Tibial artery (tissue), 4 donors: ENCODE results near the gene ARSB.

Source experiments
- DNase-seq, 2 donors: peaks; one replicate each; pipeline ENCODE4 v3.0.0-alpha.2; 2019
- H3K27ac ChIP-seq, 2 donors: fragments of 200-600 bp; sonication (generic) in 1 of 2; 1 replicate in 1 of 2; 2 replicates in 1 of 2; pipeline ENCODE4 v1.5.1; 2018 to 2019; ENCODE audit warnings: mild to moderate bottlenecking in 1 of 2
- H3K27me3 ChIP-seq, 2 donors: fragments of 200-600 bp; sonication (generic) in 1 of 2; one replicate each; pipeline versions ENCODE4 v1.5.1 to v1.6.0; 2016 to 2019
- H3K36me3 ChIP-seq, 3 donors: fragments of 200-600 bp; sonication (generic) in 2 of 3; one replicate each; pipeline ENCODE4 v1.5.1; 2016 to 2019; ENCODE audit warnings: mild to moderate bottlenecking in 2 of 3
- H3K4me1 ChIP-seq, 4 donors: fragments of 200-600 bp; sonication (generic) in 2 of 4; 1 replicate in 3 of 4; 2 replicates in 1 of 4; pipeline ENCODE4 v1.5.1; 2016 to 2019
- H3K4me3 ChIP-seq, 2 donors: fragments of 200-600 bp; sonication (generic) in 1 of 2; 1 replicate in 1 of 2; 2 replicates in 1 of 2; pipeline ENCODE4 v1.5.1; 2018 to 2019; ENCODE audit warnings: mild to moderate bottlenecking in 2 of 2
- H3K9me3 ChIP-seq, 3 donors: fragments of 200-600 bp; sonication (generic) in 1 of 3; one replicate each; pipeline ENCODE4 v1.5.1; 2016 to 2019
- intact Hi-C: fragments of 100-400 bp; cut with DNase I; formaldehyde crosslinking; loops from one replicate; pipeline ENCODE4 v1.15.0; 2023; ENCODE audit warnings: low total_unique reads
- TF ChIP-seq, protein P1 (sequence below), 2 experiments: fragments of 200-600 bp in 1 of 2; fragments of 450-650 bp in 1 of 2; IDR thresholded peaks; one replicate each; pipeline ENCODE4 v1.5.1; 2017 to 2019; ENCODE audit warnings: antibody characterized with exemption in 2 of 2, mild to moderate bottlenecking in 1 of 2, moderate library complexity in 1 of 2

ARSB gene

DNA sequence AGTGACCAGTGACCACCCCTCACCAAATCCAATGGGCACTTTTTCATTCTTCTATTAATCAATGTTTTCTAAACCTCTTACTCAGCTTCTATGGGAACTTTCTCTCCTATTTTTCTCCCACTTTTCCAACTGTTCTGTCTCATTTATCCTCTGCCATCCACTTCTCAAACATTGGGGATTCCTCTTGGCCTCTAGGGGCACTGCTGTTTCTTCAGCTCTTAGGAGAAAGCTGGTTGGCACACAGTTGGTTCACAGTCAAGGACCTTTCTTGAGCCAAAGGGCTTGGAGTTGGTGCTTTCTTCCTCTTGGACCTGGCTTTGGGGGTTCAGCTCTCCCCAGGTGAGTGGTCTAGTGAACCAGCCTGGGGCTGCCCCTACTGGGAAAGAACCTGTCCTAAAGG, 224.3 kb downstream of the ARSB start:
- Histone ChIP-seq H3K27ac (no peak overlapping the region), H3K4me1 (peaks cover 0 to 10% (median 0%) of the 10 kb centered on the region in 4 donors), H3K4me3 (no peak overlapping the region), H3K27me3 (no peaks in the 10 kb centered on the region), H3K9me3 (no peaks in the 10 kb centered on the region), H3K36me3 (no peaks in the 10 kb centered on the region)
- intact Hi-C loops = no loop called here
- DNase-seq = no peak
- TF ChIP-seq, protein P1, sequence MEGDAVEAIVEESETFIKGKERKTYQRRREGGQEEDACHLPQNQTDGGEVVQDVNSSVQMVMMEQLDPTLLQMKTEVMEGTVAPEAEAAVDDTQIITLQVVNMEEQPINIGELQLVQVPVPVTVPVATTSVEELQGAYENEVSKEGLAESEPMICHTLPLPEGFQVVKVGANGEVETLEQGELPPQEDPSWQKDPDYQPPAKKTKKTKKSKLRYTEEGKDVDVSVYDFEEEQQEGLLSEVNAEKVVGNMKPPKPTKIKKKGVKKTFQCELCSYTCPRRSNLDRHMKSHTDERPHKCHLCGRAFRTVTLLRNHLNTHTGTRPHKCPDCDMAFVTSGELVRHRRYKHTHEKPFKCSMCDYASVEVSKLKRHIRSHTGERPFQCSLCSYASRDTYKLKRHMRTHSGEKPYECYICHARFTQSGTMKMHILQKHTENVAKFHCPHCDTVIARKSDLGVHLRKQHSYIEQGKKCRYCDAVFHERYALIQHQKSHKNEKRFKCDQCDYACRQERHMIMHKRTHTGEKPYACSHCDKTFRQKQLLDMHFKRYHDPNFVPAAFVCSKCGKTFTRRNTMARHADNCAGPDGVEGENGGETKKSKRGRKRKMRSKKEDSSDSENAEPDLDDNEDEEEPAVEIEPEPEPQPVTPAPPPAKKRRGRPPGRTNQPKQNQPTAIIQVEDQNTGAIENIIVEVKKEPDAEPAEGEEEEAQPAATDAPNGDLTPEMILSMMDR (IDR thresholded peaks at IDR 0.05) = no peak

DNA sequence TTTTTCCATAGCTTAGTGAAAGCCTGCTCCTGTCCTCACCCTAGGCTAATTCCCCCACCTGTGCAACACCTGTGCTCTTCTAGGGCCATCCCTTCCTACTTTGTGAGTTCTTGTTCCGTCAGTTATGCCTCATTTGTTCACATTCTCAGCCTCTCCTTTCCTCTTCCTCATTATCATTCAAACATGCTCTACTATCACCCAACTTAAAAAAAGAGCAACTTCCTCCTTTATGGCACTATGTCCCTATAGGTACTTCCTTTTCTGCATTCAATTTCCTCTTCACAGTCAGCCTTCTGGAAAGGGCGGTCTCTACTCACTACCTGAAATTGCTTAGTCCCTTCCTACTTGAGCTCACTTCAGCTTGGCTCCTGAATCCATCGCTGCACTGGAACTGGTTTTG, 224.7 kb downstream of the ARSB start:
- intact Hi-C loops = no loop called here
- TF ChIP-seq, protein P1 (IDR thresholded peaks at IDR 0.05) = no peak
- Histone ChIP-seq H3K4me1 (peaks cover 0 to 10% (median 0%) of the 10 kb centered on the region in 4 donors), H3K9me3 (no peaks in the 10 kb centered on the region), H3K36me3 (no peaks in the 10 kb centered on the region), H3K27me3 (no peaks in the 10 kb centered on the region), H3K27ac (no peak overlapping the region), H3K4me3 (no peak overlapping the region)
- no peak for DNase-seq

DNA sequence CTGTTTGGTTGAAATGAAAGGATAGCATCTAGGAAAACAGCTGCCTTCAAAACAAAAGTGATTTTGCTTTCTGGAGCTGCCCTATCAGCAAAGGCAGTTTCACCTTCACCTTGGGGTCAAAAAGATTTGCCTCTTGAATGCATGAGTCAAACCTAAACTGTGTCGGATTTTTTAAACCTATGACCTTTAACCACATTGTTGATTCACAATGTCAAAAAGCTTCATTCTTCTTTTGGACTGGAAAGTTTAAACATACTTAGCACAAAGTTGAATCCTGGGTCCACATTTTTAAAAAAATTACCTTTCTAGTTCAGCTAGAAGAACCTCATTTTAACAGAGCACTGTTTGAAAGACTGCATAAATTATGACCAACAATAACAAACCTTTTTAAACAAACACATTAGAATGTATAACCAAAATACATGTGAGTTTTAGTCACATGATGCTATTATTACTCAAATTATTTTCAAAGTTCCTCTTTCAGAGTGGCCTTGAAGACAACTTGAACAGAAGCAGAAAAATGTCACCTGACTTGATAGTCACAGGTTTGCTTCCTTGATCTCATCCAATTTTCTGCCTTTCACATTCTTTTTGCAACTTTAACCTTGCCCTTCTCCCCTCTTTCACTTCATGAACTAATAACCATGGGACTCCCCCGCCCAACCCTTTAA, 226.8 kb downstream of the ARSB start:
- intact Hi-C loops = no loop called here
- H3K4me3 ChIP-seq = no peak overlapping the region
- H3K27ac ChIP-seq = no peak overlapping the region
- H3K27me3 ChIP-seq = no peaks in the 10 kb centered on the region
- H3K4me1 ChIP-seq = peaks cover 0 to 10% (median 0%) of the 10 kb centered on the region in 4 donors
- no peaks in the 10 kb centered on the region for H3K9me3 ChIP-seq
- TF ChIP-seq, protein P1 (IDR thresholded peaks at IDR 0.05) = no peak
- no peaks in the 10 kb centered on the region for H3K36me3 ChIP-seq
- no peak for DNase-seq

DNA sequence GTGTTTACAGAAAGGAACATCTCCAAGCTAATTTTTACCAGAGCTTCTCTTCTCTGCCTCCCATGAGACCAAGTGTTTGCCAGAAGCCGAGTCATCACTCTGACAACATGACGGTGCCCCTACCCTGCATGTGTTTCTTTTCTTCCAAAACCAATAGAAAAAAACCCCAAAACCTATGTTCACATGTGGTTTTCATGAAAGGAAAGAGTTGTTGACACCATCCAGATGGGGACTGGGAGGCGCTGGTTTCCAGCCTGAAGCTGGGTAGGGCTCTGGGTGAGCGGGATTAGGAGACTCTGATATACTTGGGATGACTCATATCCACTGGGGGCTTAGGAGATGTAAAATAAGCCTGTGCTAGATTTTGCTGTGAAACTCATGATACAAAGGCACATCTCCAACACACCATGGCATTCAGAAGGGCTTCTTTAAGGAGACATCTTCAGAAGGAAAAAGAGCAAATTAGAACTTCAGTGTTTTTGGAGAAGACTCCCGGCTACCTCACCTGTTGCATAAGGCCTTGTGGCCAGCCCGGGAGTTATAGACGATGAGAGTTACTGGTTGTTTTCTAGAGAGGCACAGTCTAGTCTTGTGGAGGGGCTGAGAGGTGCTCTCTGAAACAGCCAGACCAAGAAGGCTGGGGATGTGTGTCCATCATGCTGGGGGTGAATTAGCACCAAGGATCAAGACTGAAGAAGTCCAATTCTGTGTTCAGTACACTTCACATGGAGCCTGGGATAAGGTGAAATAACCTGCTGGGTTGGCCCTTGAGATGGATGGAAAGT, 227.6 kb downstream of the ARSB start:
- Histone ChIP-seq H3K27me3 (no peaks in the 10 kb centered on the region), H3K4me3 (no peak overlapping the region), H3K9me3 (no peaks in the 10 kb centered on the region), H3K4me1 (peaks cover 0 to 10% (median 0%) of the 10 kb centered on the region in 4 donors), H3K36me3 (no peaks in the 10 kb centered on the region), H3K27ac (no peak overlapping the region)
- TF ChIP-seq, protein P1 (IDR thresholded peaks at IDR 0.05) = no peak
- intact Hi-C loops = no loop called here
- no peak for DNase-seq

DNA sequence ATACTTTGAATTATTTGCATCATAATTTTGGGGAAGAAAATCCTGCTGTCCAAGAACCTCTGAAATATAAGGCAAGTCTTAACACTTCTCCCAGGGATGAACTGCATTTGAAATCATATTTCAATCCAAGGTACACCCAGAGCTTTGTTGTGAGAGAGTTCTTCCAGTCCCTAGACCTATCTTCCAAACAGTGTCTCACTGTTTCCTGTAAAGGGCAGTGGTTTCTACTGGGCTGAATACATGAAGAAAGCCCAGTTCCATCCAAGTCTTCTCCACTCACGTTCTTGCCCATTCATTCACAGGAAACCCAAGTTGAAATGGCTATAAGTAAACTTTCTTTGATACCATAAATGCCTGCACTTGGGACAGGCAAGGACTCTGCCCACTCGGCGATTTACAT, 228.3 kb downstream of the ARSB start:
- TF ChIP-seq, protein P1 (IDR thresholded peaks at IDR 0.05) = no peak
- DNase-seq = no peak
- Histone ChIP-seq H3K36me3 (no peaks in the 10 kb centered on the region), H3K9me3 (no peaks in the 10 kb centered on the region), H3K27me3 (no peaks in the 10 kb centered on the region), H3K27ac (no peak overlapping the region), H3K4me3 (no peak overlapping the region), H3K4me1 (peaks cover 0 to 10% (median 0%) of the 10 kb centered on the region in 4 donors)
- intact Hi-C loops = no loop called here
